WTC11 (cell line): ENCODE data around the gene CFAP58.

ENCODE experiments used
- AFF4 ChIP-seq: sonication (generic); formaldehyde crosslinking; IDR thresholded peaks from 2 replicates; pipeline ENCODE4 v1.8.1; 2023; ENCODE audit warnings: mild to moderate bottlenecking, missing genetic modification reagents, borderline replicate concordance
- ATF2 ChIP-seq: sonication (generic); formaldehyde crosslinking; IDR thresholded peaks from 2 replicates; pipeline ENCODE4 v1.8.1; 2022; ENCODE audit warnings: low read depth, missing genetic modification reagents, borderline replicate concordance
- CREB1 ChIP-seq: sonication (generic); formaldehyde crosslinking; IDR thresholded peaks from 2 replicates; pipeline ENCODE4 v1.8.0; 2023; ENCODE audit warnings: mild to moderate bottlenecking, missing genetic modification reagents
- CTCF ChIP-seq: fragments of 200-600 bp; IDR thresholded peaks from 2 replicates; pipeline ENCODE4 v1.8.0; 2022; ENCODE audit warnings: antibody characterized with exemption
- HMGXB4 ChIP-seq: sonication (generic); formaldehyde crosslinking; IDR thresholded peaks from 2 replicates; pipeline ENCODE4 v1.8.1; 2023; ENCODE audit warnings: mild to moderate bottlenecking, moderate library complexity, missing genetic modification reagents
- MAX ChIP-seq: sonication (generic); formaldehyde crosslinking; IDR thresholded peaks from 2 replicates; pipeline ENCODE4 v1.8.0; 2022; ENCODE audit warnings: mild to moderate bottlenecking, missing genetic modification reagents
- NFATC4 ChIP-seq: fragments of 250-450 bp; sonication (Bioruptor Pico); IDR thresholded peaks from 2 replicates; pipeline ENCODE4 v1.9.0; 2021; ENCODE audit warnings: mild to moderate bottlenecking
- NFYB ChIP-seq: sonication (generic); formaldehyde crosslinking; conservative IDR thresholded peaks from 2 replicates; pipeline ENCODE4 v1.8.0; 2022; ENCODE audit warnings: low read depth, missing genetic modification reagents
- SP1 ChIP-seq: sonication (generic); formaldehyde crosslinking; conservative IDR thresholded peaks from 2 replicates; pipeline ENCODE4 v1.8.1; 2022; ENCODE audit warnings: missing genetic modification reagents
- USF2 ChIP-seq: sonication (generic); formaldehyde crosslinking; IDR thresholded peaks from 2 replicates; pipeline ENCODE4 v1.8.1; 2023; ENCODE audit warnings: mild to moderate bottlenecking, missing genetic modification reagents, moderate library complexity
- ZNF138 ChIP-seq: sonication (generic); formaldehyde crosslinking; conservative IDR thresholded peaks from 2 replicates; pipeline ENCODE4 v1.8.1; 2022; ENCODE audit warnings: mild to moderate bottlenecking, moderate library complexity, missing genetic modification reagents
- ZNF232 ChIP-seq: sonication (generic); formaldehyde crosslinking; IDR thresholded peaks from 2 replicates; pipeline ENCODE4 v1.8.0; 2022; ENCODE audit warnings: mild to moderate bottlenecking, missing genetic modification reagents
- TF ChIP-seq, protein P1 (sequence below): sonication (generic); formaldehyde crosslinking; conservative IDR thresholded peaks from 2 replicates; pipeline ENCODE4 v1.8.1; 2023; ENCODE audit warnings: mild to moderate bottlenecking, low read depth, missing genetic modification reagents, moderate library complexity

DNA sequence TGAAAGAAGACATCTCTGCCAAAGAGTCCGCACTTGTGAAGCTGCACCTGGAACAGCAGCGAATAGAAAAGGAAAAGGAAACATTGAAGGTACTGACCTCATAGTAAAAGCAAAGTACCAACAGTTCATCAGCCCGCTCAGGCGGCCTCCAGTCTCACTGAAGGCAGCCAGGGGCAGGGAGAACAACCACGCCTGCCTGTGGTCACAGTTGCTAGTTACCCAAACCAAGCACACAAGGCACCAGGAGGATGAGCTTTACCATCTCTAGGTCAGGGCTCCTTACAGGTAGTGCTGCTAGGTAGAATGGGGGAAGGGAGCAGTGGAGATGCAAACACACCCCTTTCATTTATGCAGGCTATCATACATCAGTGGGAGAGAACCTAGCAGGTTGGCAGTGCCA lies 39.8 kb downstream of the CFAP58 start:
- TF ChIP-seq HMGXB4 (CRISPR knock-in tag) (no peak), CTCF (no peak), MAX (no peak), ATF2 (no peak), USF2 (CRISPR knock-in tag) (no peak), NFYB (CRISPR knock-in tag) (no peak), AFF4 (CRISPR knock-in tag) (no peak), ZNF232 (no peak), NFATC4 (CRISPR knock-in tag) (no peak), CREB1 (CRISPR knock-in tag) (no peak), ZNF138 (no peak), SP1 (CRISPR knock-in tag) (no peak)
- TF ChIP-seq, protein P1, sequence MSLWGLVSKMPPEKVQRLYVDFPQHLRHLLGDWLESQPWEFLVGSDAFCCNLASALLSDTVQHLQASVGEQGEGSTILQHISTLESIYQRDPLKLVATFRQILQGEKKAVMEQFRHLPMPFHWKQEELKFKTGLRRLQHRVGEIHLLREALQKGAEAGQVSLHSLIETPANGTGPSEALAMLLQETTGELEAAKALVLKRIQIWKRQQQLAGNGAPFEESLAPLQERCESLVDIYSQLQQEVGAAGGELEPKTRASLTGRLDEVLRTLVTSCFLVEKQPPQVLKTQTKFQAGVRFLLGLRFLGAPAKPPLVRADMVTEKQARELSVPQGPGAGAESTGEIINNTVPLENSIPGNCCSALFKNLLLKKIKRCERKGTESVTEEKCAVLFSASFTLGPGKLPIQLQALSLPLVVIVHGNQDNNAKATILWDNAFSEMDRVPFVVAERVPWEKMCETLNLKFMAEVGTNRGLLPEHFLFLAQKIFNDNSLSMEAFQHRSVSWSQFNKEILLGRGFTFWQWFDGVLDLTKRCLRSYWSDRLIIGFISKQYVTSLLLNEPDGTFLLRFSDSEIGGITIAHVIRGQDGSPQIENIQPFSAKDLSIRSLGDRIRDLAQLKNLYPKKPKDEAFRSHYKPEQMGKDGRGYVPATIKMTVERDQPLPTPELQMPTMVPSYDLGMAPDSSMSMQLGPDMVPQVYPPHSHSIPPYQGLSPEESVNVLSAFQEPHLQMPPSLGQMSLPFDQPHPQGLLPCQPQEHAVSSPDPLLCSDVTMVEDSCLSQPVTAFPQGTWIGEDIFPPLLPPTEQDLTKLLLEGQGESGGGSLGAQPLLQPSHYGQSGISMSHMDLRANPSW (CRISPR knock-in tag) = no peak
